Stimulated activated naive CD8-positive, alpha-beta T cell treated with anti-CD3 and anti-CD28 coated beads, Interleukin-15, Interleukin-2, amounts not matched to agents 100 ng/mL and 50 ng/mL, for 24 hours (primary cell): ENCODE data around the gene CD109.

Experiments
- H3K27ac Mint-ChIP-seq: one replicate; pipeline ENCODE4 v1.8.0; 2021; ENCODE audit warnings: mild to moderate bottlenecking, mixed read lengths
- H3K27me3 Mint-ChIP-seq: one replicate; pipeline ENCODE4 v1.8.0; 2021; ENCODE audit warnings: mixed read lengths
- H3K36me3 Mint-ChIP-seq: one replicate; pipeline ENCODE4 v1.8.0; 2021; ENCODE audit warnings: low read depth, mixed read lengths
- H3K4me1 Mint-ChIP-seq: one replicate; pipeline ENCODE4 v1.8.0; 2021; ENCODE audit warnings: low read depth, mixed read lengths
- H3K4me3 Mint-ChIP-seq: one replicate; pipeline ENCODE4 v1.8.0; 2021; ENCODE audit warnings: mild to moderate bottlenecking, mixed read lengths
- H3K9me3 Mint-ChIP-seq: one replicate; pipeline ENCODE4 v1.8.0; 2021; ENCODE audit warnings: mixed read lengths

Gene CD109

DNA sequence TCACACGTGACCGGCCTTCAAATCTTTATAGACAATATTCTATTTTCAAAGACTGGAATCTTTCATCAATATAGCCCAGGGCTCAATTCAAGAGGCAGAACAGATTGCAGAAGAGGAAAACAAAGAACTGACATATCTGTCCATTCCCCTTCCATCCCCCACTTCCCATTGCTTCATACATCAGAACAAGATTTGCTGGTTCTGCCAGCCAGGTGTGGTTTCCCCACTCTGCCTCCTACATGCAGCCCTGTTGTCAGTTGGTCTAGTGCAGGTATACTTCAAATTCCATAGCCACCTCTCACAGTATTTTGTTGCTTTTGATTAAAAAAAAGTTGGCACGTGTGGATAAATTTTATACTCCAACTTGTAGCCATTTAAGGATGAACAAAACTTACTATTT, 174.9 kb downstream of the CD109 start:
- Mint-ChIP-seq H3K27me3 (peaks cover 5% of the 10 kb centered on the region), H3K9me3 (no peaks in the 10 kb centered on the region), H3K36me3 (no peaks in the 10 kb centered on the region), H3K4me3 (no peak overlapping the region), H3K27ac (no peak overlapping the region), H3K4me1 (no peaks in the 10 kb centered on the region)

- Mint-ChIP-seq H3K27ac (no peak overlapping the region), H3K4me1 (no peaks in the 10 kb centered on the region), H3K36me3 (no peaks in the 10 kb centered on the region), H3K4me3 (no peak overlapping the region), H3K27me3 (peaks cover 5% of the 10 kb centered on the region), H3K9me3 (no peaks in the 10 kb centered on the region)
Measured at GRCh38 chr6:73873081-73873480, 177.1 kb downstream of the CD109 start.
